Right lobe of liver (tissue), 6 donors: ENCODE measurements around the gene IL1RAPL1. TPM values are rescaled to one million over a fixed set of nuclear protein-coding genes. Genes with fewer than 3 reads are reported as not detected.

Experiments
- ATAC-seq, 4 donors: fragments of 200-7000 bp; cut with Tn5 transposase; one replicate each; pipeline ENCODE4 v1.9.1; 2020; ENCODE audit warnings: mild to moderate bottlenecking in 4 of 4, moderate library complexity in 4 of 4
- DNase-seq, 3 donors: peaks; one replicate each; pipeline ENCODE4 v3.0.0-alpha.2; 2020
- H3K27ac ChIP-seq, 3 donors: fragments of 200-600 bp; one replicate each; pipeline ENCODE4 v1.8.0; 2022
- H3K27me3 ChIP-seq, 2 donors: fragments of 200-600 bp; one replicate each; pipeline ENCODE4 v1.8.0; 2022
- H3K36me3 ChIP-seq, 4 donors: fragments of 200-600 bp; sonication (generic) in 1 of 4; one replicate each; pipeline versions ENCODE4 v1.5.1 to v1.8.0; 2017 to 2022; ENCODE audit warnings: control low read depth in 1 of 4
- H3K4me1 ChIP-seq, 4 donors: fragments of 200-600 bp; sonication (generic) in 1 of 4; one replicate each; pipeline versions ENCODE4 v1.5.1 to v1.8.0; 2017 to 2022; ENCODE audit warnings: control low read depth in 1 of 4
- H3K4me3 ChIP-seq, 3 donors: fragments of 200-600 bp; one replicate each; pipeline ENCODE4 v1.8.0; 2022
- H3K9me3 ChIP-seq, 4 donors: fragments of 200-600 bp; sonication (generic) in 1 of 4; one replicate each; pipeline versions ENCODE4 v1.5.1 to v1.8.0; 2017 to 2022; ENCODE audit warnings: control low read depth in 1 of 4
- CTCF ChIP-seq, 4 donors: fragments of 200-600 bp in 3 of 4; fragments of 450-650 bp in 1 of 4; IDR thresholded peaks; one replicate each; pipeline versions ENCODE4 v1.5.1 to v1.8.0; 2016 to 2022; ENCODE audit warnings: antibody characterized with exemption in 4 of 4, mild to moderate bottlenecking in 2 of 4
- POLR2A ChIP-seq: fragments of 450-650 bp; IDR thresholded peaks from one replicate; pipeline ENCODE4 v1.6.1; 2017; ENCODE audit warnings: antibody characterized with exemption, mild to moderate bottlenecking
- WGBS: methylation state at CpG from one replicate; pipeline ENCODE4 v1.1.6; 2018; ENCODE audit warnings: low coverage, low lambda C conversion rate; ENCODE audit not compliant: insufficient coverage; ENCODE audit errors: missing lambda C conversion rate; 5-methylcytosine and 5-hydroxymethylcytosine counted together
- intact Hi-C, 2 donors: fragments of 100-400 bp; cut with DNase I; formaldehyde crosslinking; loops; one replicate each; pipeline versions ENCODE4 v1.11.2 to v1.14.1; 2022
- total RNA-seq, 6 experiments: library from RNA; depleted of rRNA in 2 of 6; stranded (reverse); fragments of >200 nt in 2 of 6; fragmentation: NEBNext Ultra II Directional in 3 of 6; extraction: Animal tissue kit (Norgen Biotek cat#: 25700) in 3 of 6; gene quantifications; one replicate each; pipeline versions ENCODE4 v1.1.0 to v1.2.4, GENCODE V29; 2016 to 2023
- donor health status: DM: no; HTN: yes; CAD: no.
- donor health status: DM: no; HTN: no; CAD: no.
- donor health status: DM: no; HTN: no; CAD: no.
- donor health status: DM: no; HTN: yes; CAD: no.
- donor health status: DM: no; HTN: yes; CAD: no.

The IL1RAPL1 gene
- total RNA-seq, 6 experiments from 2014 or later = not detected

DNA sequence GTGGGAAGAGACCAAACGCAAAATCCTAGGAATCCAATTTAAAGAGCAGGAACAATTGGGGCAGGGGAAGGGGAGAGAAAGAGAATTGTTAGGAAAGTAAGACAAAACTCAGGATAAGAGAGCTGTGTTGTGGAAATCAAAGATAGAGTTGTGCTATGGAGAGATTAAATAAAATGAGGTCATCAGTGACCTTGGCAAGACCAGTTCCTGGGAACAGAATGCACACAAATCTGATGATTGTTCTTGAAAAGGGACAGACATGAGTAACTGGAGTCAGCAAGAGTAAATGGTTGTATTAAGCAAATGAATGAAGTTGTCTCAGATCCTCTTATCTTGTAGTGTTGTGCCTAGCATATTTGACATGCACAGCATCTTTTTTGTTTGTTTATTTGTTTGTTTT is 267.4 kb downstream of the IL1RAPL1 start:
- WGBS = 29% methylated on average over 1 of the region's 1 CpG
- ATAC-seq (peak in 1 of 4 donors; percentile 60), DNase-seq (no peak)
- Histone ChIP-seq H3K4me1 (no peaks in the 10 kb centered on the region), H3K9me3 (no peaks in the 10 kb centered on the region), H3K27ac (no peak overlapping the region), H3K4me3 (no peak overlapping the region), H3K27me3 (no peaks in the 10 kb centered on the region), H3K36me3 (no peaks in the 10 kb centered on the region)
- no peak for TF ChIP-seq CTCF (IDR thresholded peaks at IDR 0.05)
- TF ChIP-seq POLR2A = no peak
- intact Hi-C loops = no loop called here

- TF ChIP-seq CTCF (IDR thresholded peaks at IDR 0.05) = no peak
- WGBS = 0% methylated on average over 1 of the region's 1 CpG
- no peaks in the 10 kb centered on the region for H3K9me3 ChIP-seq
- ATAC-seq = no peak
- H3K4me1 ChIP-seq = no peaks in the 10 kb centered on the region
- no peak for DNase-seq
- H3K4me3 ChIP-seq = no peak overlapping the region
- no peak overlapping the region for H3K27ac ChIP-seq
- intact Hi-C loops = no loop called here
- no peaks in the 10 kb centered on the region for H3K36me3 ChIP-seq
- H3K27me3 ChIP-seq = no peaks in the 10 kb centered on the region
Measured at GRCh38 chrX:28876408-28876807, 289.2 kb downstream of the IL1RAPL1 start.

DNA sequence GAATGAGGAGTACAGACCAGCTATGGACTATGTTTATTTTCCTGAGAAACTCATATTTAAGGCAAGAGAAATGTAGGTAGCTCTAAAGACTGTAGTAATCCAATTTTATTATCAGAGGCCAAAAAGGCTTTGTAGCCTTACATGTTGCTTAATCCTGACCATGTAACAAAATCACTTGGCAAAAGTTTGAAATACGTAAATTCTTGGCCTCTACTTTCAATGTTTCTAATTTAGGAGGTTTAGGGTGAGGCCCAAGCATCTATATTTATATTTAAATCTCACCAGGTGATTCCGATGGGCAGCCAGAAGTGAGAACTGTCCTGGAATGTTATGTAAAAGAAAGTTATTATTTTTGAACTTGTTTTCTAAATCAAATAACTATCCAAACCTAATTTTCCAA is 289.7 kb downstream of the IL1RAPL1 start:
- H3K4me1 ChIP-seq = no peaks in the 10 kb centered on the region
- TF ChIP-seq CTCF (IDR thresholded peaks at IDR 0.05) = no peak
- H3K9me3 ChIP-seq = no peaks in the 10 kb centered on the region
- WGBS = 55% methylated on average over 2 of the region's 2 CpGs
- H3K27me3 ChIP-seq = no peaks in the 10 kb centered on the region
- H3K4me3 ChIP-seq = no peak overlapping the region
- no peak overlapping the region for H3K27ac ChIP-seq
- intact Hi-C loops = no loop called here
- no peaks in the 10 kb centered on the region for H3K36me3 ChIP-seq
- ATAC-seq (no peak), DNase-seq (no peak)

- intact Hi-C loops = no loop called here
- no peaks in the 10 kb centered on the region for H3K4me1 ChIP-seq
- no peaks in the 10 kb centered on the region for H3K36me3 ChIP-seq
- H3K27me3 ChIP-seq = no peaks in the 10 kb centered on the region
- ATAC-seq = no peak
- H3K9me3 ChIP-seq = no peaks in the 10 kb centered on the region
- DNase-seq = no peak
- H3K4me3 ChIP-seq = no peak overlapping the region
- H3K27ac ChIP-seq = no peak overlapping the region
- TF ChIP-seq POLR2A = no peak
- TF ChIP-seq CTCF (IDR thresholded peaks at IDR 0.05) = no peak
Measured at GRCh38 chrX:28880136-28880535, 292.9 kb downstream of the IL1RAPL1 start.

DNA sequence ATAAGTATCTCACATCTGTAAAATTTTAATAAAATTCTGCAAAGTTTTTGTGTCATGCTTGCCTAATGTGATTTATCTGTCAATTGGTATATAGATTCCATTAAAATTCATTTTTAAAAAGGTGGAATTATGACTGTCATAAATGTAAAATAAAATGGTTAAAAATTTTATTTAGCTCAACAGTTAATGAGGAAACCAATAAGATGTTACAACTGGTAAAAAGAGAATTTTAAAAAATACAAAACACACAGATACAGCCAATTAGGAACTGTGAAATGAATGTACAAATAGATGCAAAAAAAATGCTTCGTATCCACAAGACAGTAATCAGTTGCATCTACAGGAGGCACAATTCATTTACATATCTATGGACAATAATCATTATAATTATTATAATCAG is 297.6 kb downstream of the IL1RAPL1 start:
- DNase-seq (no peak), ATAC-seq (no peak)
- WGBS = 50% methylated on average over 1 of the region's 1 CpG
- H3K9me3 ChIP-seq = no peaks in the 10 kb centered on the region
- H3K27ac ChIP-seq = no peak overlapping the region
- no peak overlapping the region for H3K4me3 ChIP-seq
- TF ChIP-seq POLR2A (no peak), CTCF (IDR thresholded peaks at IDR 0.05) (no peak)
- intact Hi-C loops = no loop called here
- no peaks in the 10 kb centered on the region for H3K27me3 ChIP-seq
- H3K4me1 ChIP-seq = no peaks in the 10 kb centered on the region
- H3K36me3 ChIP-seq = no peaks in the 10 kb centered on the region
